Panc1 (cell line): ENCODE results near the gene UST. TPM values are rescaled to one million over a fixed set of nuclear protein-coding genes. Genes with fewer than 3 reads are reported as not detected.

ENCODE experiments used
- ATAC-seq: fragments of 200-7000 bp; cut with Tn5 transposase; 2 replicates; pipeline ENCODE4 v1.9.1; 2020; ENCODE audit warnings: mild to moderate bottlenecking, moderate library complexity
- BruUV-seq: library from RNA; stranded (reverse); fragments of 400-500 nt; replicated peaks from 2 replicates; lab custom pipeline; 2021; lab: Mats Ljungman, UMichigan
- CTCF ChIA-PET: fragments of 300-600 bp; sonication (Branson Sonifier 250); formaldehyde crosslinking; loops from one replicate; lab custom pipeline; 2022; ENCODE audit warnings: antibody characterized with exemption; lab: Charles Lee
- POLR2A ChIA-PET: fragments of 300-600 bp; sonication (Branson Sonifier 250); formaldehyde crosslinking; loops from one replicate; lab custom pipeline; 2022; ENCODE audit warnings: antibody characterized with exemption; lab: Charles Lee
- DNase-seq: peaks from one replicate; pipeline ENCODE4 v3.0.0-alpha.2; 2010; ENCODE audit warnings: low read depth, low spot score
- H3K27ac ChIP-seq: 2 replicates; pipeline ENCODE4 v1.5.1; 2011; ENCODE audit warnings: mild to moderate bottlenecking, low read length, inconsistent platforms
- H3K27me3 ChIP-seq: fragments of 200-500 bp; sonication (Bioruptor generic); 2 replicates; pipeline ENCODE4 v1.6.0; 2014; ENCODE audit warnings: low read length, inconsistent platforms; ENCODE audit not compliant: control insufficient read depth, insufficient read depth
- H3K36me3 ChIP-seq: fragments of 200-500 bp; sonication (Bioruptor generic); 2 replicates; pipeline ENCODE4 v1.5.1; 2014; ENCODE audit warnings: inconsistent platforms, mild to moderate bottlenecking, low read length, moderate library complexity; ENCODE audit not compliant: control insufficient read depth, insufficient read depth
- H3K4me1 ChIP-seq: 2 replicates; pipeline ENCODE4 v1.5.1; 2011; ENCODE audit warnings: inconsistent platforms, mild to moderate bottlenecking, low read length, moderate library complexity; ENCODE audit not compliant: control insufficient read depth, insufficient read depth
- H3K4me3 ChIP-seq, 2 experiments: 2 replicates each; pipeline ENCODE4 v1.5.1; 2011 to 2012; ENCODE audit warnings: low read depth in 2 of 2, low read length in 2 of 2, mild to moderate bottlenecking in 2 of 2, inconsistent platforms in 1 of 2, moderate library complexity in 1 of 2
- H3K9me3 ChIP-seq: fragments of 200-500 bp; sonication (Bioruptor generic); 2 replicates; pipeline ENCODE4 v1.5.1; 2014; ENCODE audit warnings: low read depth, mild to moderate bottlenecking, inconsistent platforms, low read length, moderate library complexity; ENCODE audit not compliant: control insufficient read depth, insufficient read depth
- CTCF ChIP-seq: fragments of 450-650 bp; IDR thresholded peaks from 2 replicates; pipeline ENCODE4 v1.5.1; 2017; ENCODE audit warnings: mild to moderate bottlenecking
- POLR2AphosphoS5 ChIP-seq: IDR thresholded peaks from 2 replicates; pipeline ENCODE4 v1.6.1; 2012; ENCODE audit warnings: mild to moderate bottlenecking, low read depth, low read length, moderate library complexity
- REST ChIP-seq, 2 experiments: IDR thresholded peaks; 2 replicates each; pipeline ENCODE4 v1.6.1; 2011 to 2012; ENCODE audit warnings: low read depth in 2 of 2, control low read depth in 1 of 2, low read length in 1 of 2, mild to moderate bottlenecking in 1 of 2, moderate library complexity in 1 of 2; ENCODE audit not compliant: insufficient read depth in 1 of 2
- SIN3A ChIP-seq: IDR thresholded peaks from 2 replicates; pipeline ENCODE4 v1.6.1; 2012; ENCODE audit warnings: low read depth, mild to moderate bottlenecking, low read length, moderate library complexity, borderline replicate concordance; ENCODE audit not compliant: insufficient read depth
- TCF7L2 ChIP-seq: IDR thresholded peaks from 2 replicates; pipeline ENCODE4 v1.6.1; 2011; ENCODE audit warnings: mild to moderate bottlenecking, low read depth, low read length, inconsistent platforms
- in situ Hi-C: cut with HindIII; loops from 2 replicates; pipeline ENCODE4 v1.10.0; 2016; ENCODE audit warnings: low sequenced_read_pairs, low pct_unique_long_range_greater_than_20kb
- intact Hi-C: fragments of 100-400 bp; cut with micrococcal nuclease; formaldehyde crosslinking; loops from one replicate; pipeline ENCODE4 v1.10.0; 2022; ENCODE audit not compliant: unreplicated experiment
- total RNA-seq: library from RNA; stranded (reverse); gene quantifications from one replicate; pipeline ENCODE4 v1.2.1, GENCODE V29; 2021; ENCODE audit not compliant: unreplicated experiment

The UST gene
- total RNA-seq, 1 experiment from 2014 or later = 0.15 TPM

GRCh38 chr6:148935705-148936435 is 189.0 kb downstream of the UST start:
- CTCF ChIA-PET = no interaction called here
- Histone ChIP-seq H3K27me3 (peaks cover 3% of the 10 kb centered on the region; the same call in 1 of the 2 replicates), H3K4me3 (no peak overlapping the region), H3K27ac (no peak overlapping the region), H3K36me3 (no peaks in the 10 kb centered on the region), H3K9me3 (no peaks in the 10 kb centered on the region), H3K4me1 (no peaks in the 10 kb centered on the region)
- in situ Hi-C loops = no loop called here
- POLR2A ChIA-PET = no interaction called here
- no peak for ATAC-seq
- TF ChIP-seq REST (IDR thresholded peaks at IDR 0.05; ENCODE audit: insufficient read depth in 1 of 2, low read depth in 2 of 2, low read length in 1 of 2) (no peak), CTCF (no peak), POLR2AphosphoS5 (no peak), TCF7L2 (no peak), SIN3A (no peak)
- DNase-seq = no peak
- intact Hi-C loops = no loop called here
- no TSS peak for BruUV-seq

- DNase-seq (no peak), ATAC-seq (no peak)
- Histone ChIP-seq H3K4me3 (no peak overlapping the region), H3K9me3 (no peaks in the 10 kb centered on the region), H3K36me3 (no peaks in the 10 kb centered on the region), H3K27me3 (peaks cover 3% of the 10 kb centered on the region; the same call in 1 of the 2 replicates), H3K4me1 (no peaks in the 10 kb centered on the region), H3K27ac (no peak overlapping the region)
- intact Hi-C loops = loop anchor here (10.0 kb wide), 1 partner anchor 199 kb away; the partner anchor contains the start of gene UST
- in situ Hi-C loops = no loop called here
- ChIA-PET CTCF (no interaction called here), POLR2A (no interaction called here)
- BruUV-seq = no TSS peak
- no peak for TF ChIP-seq POLR2AphosphoS5
- TF ChIP-seq REST (IDR thresholded peaks at IDR 0.05; ENCODE audit: insufficient read depth in 1 of 2, low read depth in 2 of 2, low read length in 1 of 2) = no peak
- no peak for TF ChIP-seq CTCF
Observed at GRCh38 chr6:148943451-148943850, 196.6 kb downstream of the UST start.
